Kidney glomerular epithelial cell (primary cell): ENCODE results near the gene LRRC8B.
"Not testable (repeated sequence)": the region's sequence is repeated elsewhere in the genome, so short reads cannot be mapped to it uniquely, and the experiment has no call there.

Experiments
- DNase-seq: peaks from one replicate; lab custom pipeline; 2025; lab: John Stamatoyannopoulos, UW

Gene LRRC8B

GRCh38 chr1:89524369-89525168 lies at the start of gene LRRC8B:
Gene LRRC8B (plus strand): TSS chr1:89524829. CDS start chr1:89582651, 57,822 bp downstream.
- peak; percentile 74 for DNase-seq

DNA sequence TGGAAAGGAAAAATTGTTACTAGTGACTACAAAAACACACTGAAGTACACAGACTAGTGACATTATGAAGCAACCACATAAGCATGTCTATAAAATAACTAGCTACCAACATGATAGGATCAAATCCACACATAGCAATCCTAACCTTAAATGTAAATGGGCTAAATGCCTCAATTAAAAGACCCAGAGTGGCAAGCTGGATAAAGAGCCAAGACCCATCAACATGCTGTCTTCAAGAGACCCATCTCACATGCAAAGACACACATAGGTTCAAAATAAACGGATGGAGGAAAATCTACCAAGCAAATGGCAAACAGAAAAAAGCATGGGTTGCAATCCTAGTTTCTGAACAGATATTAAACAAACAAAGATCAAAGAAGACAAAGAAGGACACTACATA lies 49.4 kb upstream of the LRRC8B start:
- no peak for DNase-seq

GRCh38 chr1:89476072-89476471 lies 48.6 kb upstream of the LRRC8B start:
- DNase-seq = no peak

DNA sequence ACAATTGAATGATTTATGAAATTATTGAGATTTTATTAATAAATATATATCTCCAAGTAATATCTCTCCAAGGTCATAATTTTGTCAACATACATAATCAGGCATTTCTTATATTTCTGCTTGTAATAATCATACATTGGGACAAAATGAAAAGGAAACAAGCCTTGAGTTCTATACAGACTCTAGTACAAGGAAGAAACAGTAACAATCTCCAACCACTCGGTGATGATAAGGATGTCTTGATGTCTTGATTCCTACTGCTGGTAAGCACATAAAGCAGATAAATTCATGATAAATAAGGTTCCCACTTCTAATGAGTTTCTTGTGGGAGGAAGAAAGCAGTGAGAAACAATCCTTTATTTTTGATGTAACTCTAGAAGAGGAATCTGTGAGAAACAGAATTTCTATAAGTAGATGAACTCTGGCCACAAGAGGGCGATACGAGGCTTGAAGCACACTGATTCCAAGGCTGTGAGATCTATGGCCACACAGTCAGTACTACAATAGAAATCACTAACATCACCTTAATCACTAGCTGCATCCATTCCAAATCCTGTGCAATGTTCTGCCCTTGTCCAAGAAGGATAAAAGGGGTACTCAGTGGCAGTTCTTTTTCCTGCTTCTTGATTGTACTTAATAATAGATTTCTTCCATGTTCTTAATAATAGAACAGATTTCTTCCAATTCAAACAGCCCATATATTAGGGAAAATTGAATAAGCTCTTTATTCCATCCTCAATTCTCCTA lies 41.4 kb upstream of the LRRC8B start:
- peak; percentile 73 for DNase-seq

GRCh38 chr1:89483757-89484077 lies 40.9 kb upstream of the LRRC8B start:
- no peak for DNase-seq

DNA sequence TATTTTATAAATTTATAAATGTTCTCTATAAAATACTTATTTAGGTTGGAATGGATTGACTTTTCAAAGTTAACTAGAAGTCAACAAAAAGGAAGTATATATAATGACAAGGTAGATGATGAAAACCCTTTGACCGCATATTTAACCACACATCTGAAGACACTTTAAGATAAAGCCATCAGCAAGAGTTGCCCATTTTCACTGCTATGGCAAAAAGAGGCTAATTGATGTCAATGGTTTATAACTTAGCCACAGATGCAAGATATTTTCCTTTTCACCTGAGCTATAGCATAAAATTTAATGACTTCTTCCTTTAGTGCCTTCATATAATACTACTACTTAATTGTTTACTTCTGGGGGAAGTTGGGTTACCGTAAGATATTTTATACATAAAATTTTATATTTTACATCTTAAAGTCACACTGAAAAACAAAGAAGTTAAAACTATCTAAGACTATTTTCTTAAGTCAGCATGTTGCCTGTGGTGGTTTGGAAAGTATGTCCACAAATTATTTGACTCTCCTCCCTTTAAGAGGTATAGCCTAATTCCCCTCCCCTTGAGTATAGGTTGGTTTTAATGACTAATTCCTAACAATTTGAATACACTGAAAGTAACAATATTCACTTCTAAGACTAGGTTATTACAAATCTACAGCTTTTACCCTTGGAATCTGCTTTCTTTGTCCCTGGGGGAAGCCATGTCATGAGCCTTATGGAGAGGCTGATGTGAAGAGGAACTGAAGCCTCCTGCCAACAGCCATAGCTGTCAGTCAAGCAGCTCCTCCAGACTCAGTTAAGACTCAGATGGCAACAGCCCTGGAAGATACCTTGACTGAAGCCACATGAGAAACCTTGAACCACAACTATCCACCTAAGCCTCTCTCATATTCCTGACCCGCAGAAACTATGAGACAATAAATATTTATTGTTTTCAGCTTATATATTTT lies 40.3 kb upstream of the LRRC8B start:
- no peak for DNase-seq

- no peak for DNase-seq
Observed at GRCh38 chr1:89487972-89488371, 36.7 kb upstream of the LRRC8B start.

DNA sequence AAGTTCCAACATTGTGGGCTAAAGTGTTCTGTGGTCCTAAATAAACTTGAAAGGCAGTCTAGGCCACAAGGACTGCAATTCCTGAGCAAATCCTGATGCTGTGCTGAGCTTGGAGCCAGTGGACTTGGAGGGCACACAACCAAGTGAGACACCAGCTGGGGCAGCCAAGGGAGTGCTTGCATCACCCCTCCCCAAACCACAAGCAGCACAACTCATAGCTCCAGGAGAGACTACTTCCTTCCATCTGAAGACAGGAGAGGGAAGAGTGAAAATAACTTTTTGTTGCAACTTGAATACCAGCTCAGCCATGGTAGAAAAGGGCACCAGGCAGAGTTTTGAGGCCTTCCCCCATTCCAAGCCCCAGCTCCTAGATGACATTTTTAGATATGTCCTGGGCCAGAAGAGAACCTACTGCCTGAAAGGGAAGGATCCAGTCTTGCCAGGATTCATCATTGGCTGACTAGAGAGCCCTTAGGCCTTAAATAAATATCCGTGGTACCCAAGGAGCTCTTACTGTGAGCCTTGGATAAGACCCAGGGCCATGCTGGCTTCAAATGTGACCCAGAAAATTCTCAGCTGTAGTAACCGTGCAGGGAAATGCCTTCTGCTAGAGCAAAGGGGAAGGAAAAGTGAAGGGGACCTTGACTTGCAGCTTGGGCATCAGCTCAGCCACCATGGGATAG lies 35.4 kb upstream of the LRRC8B start:
- DNase-seq = no peak

- no peak for DNase-seq
Observed at GRCh38 chr1:89490389-89490788, 34.2 kb upstream of the LRRC8B start.

DNA sequence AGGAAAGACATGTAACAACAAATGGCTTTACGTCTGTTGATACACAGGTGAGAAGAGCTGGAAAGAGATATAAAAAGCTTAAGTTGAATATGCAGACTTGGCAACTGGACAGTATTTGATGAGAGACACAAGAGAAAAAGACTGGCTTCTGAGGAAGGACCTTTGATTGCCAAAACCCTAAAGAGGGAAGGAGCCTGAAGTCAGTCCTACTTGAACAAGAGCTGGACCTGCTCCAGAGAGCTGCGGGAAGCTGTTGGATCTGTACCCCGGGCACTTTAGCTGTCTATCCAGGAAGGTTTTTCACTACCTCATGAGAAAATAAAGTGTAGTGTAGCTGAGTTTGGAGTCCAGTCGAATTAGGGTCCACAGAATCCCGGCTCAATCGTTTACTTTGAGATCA lies 25.3 kb upstream of the LRRC8B start:
- DNase-seq = no peak

DNA sequence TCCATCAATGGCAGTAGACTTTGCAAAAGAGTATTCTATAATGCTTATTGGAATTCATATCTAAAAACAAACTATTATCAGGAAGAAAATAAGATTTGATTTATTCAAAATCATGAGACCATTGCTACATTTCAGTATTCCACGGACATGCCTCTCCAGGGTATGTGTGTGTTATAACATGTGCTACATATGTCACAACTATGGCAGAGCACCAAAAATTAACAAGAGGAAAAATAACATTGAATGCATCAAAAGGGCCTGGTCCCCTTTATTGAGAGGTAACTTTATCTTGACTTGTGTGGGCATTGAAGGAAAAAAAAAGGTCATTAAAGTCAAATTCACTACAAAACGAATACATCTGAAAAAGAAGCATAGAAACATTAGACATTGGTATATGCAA lies 22.6 kb upstream of the LRRC8B start:
- DNase-seq = no peak

GRCh38 chr1:89502895-89503294 lies 21.7 kb upstream of the LRRC8B start:
- no peak for DNase-seq

GRCh38 chr1:89503690-89504089 lies 20.9 kb upstream of the LRRC8B start:
- DNase-seq = no peak

DNA sequence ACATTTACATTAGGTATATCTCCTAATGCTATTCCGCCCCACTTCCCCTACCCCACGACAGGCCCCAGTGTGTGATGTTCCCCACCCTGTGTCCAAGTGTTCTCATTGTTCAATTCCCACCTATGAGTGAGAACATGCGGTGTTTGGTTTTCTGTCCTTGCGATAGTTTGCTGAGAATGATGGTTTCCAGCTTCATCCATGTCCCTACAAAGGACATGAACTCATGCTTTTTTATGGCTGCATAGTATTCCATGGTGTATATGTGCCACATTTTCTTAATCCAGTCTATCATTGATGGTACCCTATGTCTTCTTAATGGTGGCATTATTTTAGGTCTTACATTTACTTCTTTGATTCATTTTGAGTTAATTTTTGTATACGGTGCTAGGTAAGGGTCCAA lies 14.6 kb upstream of the LRRC8B start:
- DNase-seq = not testable (repeated sequence)

- no peak for DNase-seq
Observed at GRCh38 chr1:89512996-89513720, 11.5 kb upstream of the LRRC8B start.

DNA sequence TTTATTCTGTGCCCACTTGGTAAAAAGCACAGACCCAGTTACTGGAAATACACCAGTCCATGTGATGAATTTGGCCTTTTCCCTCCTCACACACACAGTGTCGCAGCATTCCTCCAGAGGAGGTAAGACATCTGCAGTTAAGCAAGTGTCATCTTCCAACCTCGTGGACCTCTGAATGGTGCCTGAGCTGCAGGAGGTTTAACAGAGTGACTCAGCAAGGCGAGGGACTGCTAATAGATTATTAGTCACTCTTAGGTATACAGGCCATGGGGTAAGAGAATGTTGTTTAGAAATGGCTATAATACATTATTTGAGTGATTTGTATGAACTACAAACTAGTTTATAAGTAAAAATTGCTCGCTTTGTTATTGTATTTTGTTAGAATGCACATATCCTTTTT lies 8.6 kb upstream of the LRRC8B start:
- DNase-seq = peak; percentile 13

- no peak for DNase-seq
Observed at GRCh38 chr1:89518221-89518631, 6.4 kb upstream of the LRRC8B start.

DNA sequence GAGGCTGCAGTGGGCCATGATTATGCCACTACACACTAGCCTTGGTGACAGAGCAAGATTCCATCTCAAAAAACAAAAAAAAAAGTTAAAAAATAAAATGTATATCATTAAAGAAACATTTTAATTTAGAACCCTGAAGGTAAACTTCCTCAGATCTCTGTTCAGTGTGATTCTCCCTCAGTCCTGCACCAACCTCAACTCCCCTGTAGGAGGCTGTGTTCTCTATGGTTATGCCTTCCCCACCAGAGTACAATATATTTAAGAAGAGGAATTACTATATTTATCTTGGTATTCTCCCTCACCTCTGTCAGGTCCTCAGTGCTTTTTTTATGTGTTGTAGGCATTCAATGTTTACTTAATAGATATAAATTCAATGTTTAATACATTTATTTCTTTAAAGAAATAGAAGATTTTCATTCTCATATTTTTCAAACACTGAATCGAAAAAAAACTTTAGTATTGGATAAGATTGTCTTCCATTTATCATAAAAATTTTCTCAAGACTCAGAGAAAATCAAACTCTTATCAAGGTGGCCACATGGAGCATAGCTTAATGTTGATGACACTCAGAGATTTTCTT lies 4.8 kb upstream of the LRRC8B start:
- DNase-seq = no peak

DNA sequence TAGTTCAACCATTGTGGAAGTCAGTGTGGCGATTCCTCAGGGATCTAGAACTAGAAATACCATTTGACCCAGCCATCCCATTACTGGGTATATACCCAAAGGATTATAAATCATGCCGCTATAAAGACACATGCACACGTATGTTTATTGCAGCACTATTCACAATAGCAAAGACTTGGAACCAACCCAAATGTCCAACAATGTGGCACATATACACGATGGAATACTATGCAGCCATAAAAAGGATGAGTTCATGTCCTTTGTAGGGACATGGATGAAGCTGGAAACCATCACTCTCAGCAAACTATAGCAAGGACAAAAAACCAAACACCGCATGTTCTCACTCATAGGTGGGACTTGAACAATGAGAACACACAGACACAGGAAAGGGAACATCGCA lies 2.7 kb upstream of the LRRC8B start:
- DNase-seq = not testable (repeated sequence)

DNA sequence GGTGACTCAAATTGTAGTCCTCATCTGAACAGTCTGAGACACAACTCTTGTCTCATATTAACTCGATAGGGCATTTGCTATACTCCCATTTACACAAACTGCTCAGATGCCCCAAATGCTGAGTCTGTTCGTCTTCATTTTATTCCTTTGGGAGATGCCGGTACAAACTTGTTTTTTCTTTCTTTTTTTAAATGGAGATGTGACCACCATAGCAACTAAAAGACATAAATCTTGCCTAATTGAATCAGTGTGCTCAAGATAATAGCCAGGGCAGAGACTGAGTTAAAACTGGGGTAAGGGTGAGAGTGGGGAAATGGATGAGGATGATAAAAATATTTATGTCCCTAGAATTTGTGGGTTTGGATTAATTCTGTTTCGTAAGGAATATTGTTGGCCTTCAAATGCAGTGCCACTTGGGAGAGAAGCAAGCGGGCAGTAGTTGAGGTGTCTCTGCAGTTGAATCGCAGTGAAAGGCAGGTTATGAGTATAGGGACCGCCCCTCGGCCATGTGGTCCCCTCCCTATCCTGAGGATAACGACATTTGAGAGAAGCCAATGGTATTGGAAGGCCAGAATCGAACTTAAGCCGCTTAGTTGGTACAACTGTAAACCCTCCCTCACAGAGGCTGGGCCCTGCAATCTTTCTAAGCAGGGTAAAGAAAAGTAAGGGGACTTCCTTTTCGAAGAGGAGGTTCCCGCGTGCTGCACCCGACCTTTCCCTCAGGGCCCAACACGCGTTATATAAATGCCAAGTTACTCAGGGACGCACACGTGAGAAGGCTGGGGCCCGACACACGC lies 859 bp upstream of the LRRC8B start:
- no peak for DNase-seq
